HuH-7 (cell line): Measurements from ENCODE around the gene GHRHR.

Source experiments
- DNase-seq: peaks from one replicate; pipeline ENCODE4 v3.0.0; 2011; ENCODE audit warnings: low spot score

The GHRHR gene

GRCh38 chr7:30963842-30964241, at the start of gene GHRHR:
Gene GHRHR (plus strand): TSS chr7:30963953. CDS start chr7:30964069, 116 bp downstream.
- DNase-seq = no peak

- no peak for DNase-seq
These were observed 49.2 kb upstream of the GHRHR start for GRCh38 chr7:30914596-30914995.

GRCh38 chr7:30915005-30915601, 48.6 kb upstream of the GHRHR start:
- no peak for DNase-seq

DNA sequence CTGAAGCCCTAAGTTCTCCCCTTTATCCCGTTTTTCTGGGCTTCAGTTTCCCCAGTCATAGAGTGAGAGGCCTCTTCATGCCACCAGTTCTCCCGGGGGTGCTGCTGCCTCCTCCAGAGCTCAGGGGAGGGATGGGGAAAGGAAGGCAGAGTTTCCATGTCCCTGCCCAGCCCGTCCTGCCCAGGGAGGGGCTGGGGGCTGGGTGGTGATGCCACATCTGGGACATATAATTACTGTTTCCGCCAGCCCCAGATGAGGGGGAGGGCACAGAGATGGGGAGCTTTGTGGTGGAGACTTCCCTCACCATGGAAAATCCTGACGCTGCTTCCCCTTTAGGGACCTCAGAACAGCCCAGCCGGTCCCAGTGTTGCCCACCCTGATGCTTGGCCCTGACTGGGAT, 48.0 kb upstream of the GHRHR start:
- no peak for DNase-seq

DNA sequence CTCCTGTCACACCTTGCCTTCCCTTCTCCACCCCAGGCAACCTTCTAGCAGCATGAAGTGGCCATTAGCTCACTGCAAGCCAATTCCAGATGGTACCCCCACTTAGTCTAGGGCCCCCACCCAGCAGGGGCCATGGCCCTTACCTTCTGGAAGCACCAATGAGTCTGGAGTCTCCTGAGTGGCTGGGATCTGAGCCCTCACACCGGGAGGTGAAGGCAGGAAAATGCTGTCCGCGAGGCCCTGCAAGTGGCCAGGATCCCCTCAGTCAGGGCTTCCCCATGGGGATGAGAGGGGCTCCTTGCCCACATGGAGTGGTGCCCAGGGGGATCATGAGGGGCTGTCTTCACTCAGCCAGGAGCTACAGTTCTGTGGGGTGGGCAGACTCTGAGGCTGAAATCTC, 47.5 kb upstream of the GHRHR start:
- DNase-seq = no peak

DNA sequence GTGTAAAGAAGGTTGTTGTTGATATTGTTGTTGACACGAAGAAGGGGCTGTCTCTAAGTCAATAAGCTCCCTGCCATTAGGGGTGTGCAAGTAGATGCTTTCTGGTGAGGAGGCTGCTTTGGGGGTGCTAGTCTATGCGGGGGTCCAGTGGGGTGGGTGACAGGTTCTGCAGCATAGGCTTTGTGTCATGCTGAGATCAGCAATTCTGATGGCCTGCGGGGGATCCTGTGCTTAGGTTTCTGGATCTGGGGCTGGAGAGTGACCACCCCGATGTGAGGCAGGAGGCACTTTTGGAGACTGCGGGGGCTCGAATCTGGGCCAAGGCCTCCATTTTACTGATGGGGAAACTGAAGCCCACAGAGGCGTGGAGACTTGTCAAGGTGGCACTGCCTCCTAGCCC, 47.0 kb upstream of the GHRHR start:
- DNase-seq = no peak

- no peak for DNase-seq
These were observed 46.4 kb upstream of the GHRHR start for GRCh38 chr7:30917216-30917893.

DNA sequence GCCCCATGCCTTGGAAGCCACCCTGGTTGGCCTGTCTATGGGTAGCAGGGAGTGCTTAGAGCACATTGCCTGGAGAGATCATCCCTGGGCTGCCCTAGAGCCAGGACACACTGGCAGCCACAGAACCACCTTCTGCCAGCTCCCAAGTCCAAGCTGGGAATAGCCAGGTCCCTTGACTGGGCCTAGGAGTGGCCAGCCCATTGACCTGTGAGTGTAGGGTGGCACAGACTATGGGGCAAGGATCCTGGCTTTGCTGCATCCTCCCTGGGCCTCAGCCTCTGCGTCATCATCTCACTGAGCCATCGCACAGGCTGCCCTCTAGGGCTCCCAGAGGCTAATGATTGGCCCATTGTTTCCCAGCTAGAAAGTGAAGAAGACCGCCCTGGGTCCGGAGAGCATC, 45.1 kb upstream of the GHRHR start:
- DNase-seq = no peak

- DNase-seq = no peak
These were observed 43.7 kb upstream of the GHRHR start for GRCh38 chr7:30920021-30920583.

DNA sequence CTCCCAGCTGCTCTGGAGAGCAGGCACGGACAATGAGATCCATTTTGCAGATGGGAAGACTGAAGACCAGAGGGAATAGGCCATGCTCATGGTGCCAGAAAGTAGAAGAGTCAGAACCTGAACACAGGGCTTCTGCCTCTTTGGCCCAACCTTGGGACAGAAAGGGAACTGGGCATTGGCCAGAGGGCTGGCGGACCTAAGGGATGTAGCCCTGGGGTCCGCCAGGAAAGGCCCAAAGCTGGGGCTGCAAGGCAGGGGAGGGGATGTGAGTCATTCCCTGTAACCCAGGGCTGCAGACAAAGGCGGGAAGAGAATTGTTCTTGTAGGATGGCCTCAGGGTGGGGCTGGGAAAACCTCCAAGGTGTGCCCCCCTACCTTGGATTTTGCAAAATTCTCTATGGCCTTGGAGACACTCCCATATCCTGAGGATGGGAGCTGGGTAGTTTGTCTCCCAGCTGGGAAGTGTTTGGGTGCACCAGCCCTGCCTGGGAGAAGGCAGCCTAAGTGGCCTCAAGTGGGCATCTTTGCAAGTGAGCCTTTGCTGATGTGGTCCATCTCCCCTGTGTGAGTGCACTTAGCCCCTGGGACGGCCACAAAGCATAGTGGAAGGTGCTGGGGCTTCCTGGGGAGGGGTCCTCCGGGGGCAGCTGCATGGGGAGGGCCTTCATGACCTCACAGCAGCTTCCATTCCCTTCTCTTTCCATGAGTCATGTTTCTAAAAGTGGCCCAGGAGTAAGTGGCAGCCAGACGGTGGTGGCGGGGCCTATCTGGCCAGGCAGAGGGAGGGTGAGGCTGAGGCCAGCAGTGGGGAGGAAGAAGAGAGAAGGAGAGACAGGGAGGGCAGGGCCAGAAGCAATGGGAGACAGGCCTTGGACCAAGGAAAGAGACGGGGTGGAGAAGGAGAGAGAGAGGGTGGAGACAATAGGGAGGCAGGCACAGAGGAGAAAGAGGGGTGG, 42.9 kb upstream of the GHRHR start:
- no peak for DNase-seq

DNA sequence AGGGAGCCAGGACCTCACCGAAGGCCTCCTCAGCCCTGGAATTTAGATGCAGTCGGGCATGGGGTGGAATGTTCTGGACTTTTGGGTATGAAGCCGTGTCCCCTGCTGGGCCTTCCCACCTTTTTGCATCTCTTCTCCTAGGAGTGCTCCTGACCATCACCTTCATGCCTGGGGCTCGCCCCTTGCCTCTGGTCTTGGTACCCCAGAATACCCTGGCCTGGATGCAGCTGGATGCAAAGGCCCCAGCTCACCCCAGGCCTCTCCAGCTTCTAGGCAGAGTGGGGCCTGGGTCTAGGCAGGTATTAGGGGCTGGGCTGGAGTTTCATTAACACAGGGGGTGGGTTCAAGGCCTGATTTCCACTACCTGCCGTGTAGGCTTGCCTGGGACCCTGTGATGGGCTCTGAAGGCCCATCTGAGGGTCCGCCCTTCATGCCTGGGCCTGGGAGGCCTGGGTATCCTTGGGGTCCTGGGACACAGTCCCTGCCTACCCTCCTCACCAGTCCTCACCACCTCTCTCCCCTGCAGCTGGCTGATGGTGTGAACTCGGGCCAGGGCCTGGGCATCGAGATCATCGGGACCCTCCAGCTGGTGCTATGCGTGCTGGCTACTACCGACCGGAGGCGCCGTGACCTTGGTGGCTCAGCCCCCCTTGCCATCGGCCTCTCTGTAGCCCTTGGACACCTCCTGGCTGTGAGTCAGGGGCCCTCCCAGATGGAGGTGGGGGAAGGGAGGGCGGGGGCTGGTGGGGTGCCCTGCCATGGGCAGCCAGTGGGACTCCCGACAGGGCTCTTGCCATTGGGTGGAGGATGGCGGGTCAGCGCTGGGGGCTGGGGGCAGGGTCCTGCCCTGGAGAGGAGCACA, 42.0 kb upstream of the GHRHR start:
- no peak for DNase-seq

DNA sequence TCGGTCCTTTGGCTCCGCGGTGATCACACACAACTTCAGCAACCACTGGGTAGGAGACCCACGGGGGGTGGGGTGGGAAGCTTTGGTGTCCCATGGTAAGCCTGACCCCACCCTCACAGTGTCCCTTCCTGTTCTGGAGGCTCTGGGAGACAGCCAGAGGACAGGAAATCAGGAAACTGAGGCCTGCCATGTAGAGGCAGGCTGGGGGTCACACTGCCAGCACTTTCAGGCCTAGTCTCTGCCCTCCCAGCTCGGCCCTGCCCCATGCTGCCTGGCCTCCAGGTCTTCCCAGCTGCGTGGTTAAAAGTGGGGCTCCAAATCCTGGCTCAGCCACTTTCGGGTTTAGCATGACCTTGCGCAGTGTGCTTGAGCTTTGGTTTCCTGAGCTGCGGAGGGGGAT, 41.2 kb upstream of the GHRHR start:
- DNase-seq = no peak

- DNase-seq = no peak
These were observed 40.6 kb upstream of the GHRHR start for GRCh38 chr7:30923009-30923773.

GRCh38 chr7:30923774-30924413, 39.9 kb upstream of the GHRHR start:
- no peak for DNase-seq

- DNase-seq = no peak
These were observed 39.1 kb upstream of the GHRHR start for GRCh38 chr7:30924624-30925023.

DNA sequence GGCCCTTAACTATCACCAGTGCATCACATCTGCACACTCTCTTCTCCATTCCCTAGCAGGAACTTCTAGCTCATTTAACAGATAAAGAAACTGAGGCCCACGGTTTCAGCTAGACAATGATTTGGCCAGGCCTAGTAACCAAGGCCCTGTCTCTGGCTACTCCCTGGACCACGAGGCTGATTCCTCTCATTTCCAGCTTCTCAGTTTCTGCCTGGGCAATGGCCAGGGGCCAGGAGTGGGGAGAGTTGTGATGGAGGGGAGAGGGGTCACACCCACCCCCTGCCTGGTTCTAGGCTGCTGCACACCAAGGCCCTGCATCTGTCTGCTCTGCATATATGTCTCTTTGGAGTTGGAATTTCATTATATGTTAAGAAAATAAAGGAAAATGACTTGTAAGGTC, 38.6 kb upstream of the GHRHR start:
- DNase-seq = no peak

DNA sequence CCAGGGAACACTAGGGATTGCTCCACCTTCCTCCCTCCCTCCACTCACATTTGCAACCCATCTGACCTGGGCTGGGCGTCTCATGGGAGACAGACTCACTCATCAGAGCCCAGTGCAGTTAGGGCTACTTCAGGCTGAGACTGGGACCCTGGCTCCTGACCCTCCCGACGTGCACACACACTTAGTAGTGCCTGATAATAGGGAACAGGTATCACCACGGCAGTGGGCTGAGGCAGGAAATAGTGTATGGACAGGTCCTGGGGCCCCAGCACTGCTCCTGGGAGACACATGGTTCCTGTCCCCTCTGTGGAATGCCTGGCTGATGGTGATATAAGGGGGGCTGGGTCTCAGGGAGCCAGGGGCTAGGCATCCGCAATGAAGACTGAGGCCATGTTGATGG, 37.8 kb upstream of the GHRHR start:
- DNase-seq = no peak

DNA sequence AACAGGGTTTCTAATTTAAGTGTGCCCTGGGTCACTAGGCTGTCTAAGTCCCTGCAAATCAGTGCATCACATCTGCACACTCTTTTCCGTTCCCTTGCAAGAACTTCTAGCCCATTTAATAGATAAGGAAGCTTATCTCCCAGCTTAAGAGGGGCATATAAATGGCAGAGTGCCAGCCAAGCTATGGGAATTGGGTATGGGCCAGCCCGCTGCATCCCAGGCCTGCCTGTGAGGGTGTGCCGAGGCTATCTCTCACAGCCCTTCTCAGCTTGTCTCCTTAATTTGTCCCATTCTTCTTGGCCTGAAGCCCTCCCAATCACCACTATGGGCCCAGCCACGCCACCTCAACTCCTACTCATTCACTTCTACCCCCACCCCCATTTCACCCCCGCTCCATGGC, 37.4 kb upstream of the GHRHR start:
- DNase-seq = no peak

DNA sequence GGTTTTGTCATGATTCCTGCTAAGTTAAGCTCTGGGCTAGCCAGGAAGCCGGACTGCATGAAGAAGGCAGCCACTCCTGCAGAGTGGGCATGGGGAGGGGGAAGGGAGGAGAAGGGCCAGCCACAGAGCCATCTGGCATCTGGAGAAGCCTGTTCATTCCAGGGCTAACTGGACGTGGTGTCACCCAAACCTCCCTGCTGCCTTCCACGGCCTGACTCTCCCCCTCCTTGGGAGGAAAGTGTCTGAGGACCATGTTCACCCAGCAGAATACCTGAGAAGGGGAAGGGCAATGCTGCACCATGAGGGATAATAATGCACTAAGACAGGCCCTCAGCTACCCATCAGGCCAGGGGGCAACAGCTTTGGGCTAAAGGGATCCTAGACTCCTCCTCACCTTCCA, 36.7 kb upstream of the GHRHR start:
- no peak for DNase-seq

DNA sequence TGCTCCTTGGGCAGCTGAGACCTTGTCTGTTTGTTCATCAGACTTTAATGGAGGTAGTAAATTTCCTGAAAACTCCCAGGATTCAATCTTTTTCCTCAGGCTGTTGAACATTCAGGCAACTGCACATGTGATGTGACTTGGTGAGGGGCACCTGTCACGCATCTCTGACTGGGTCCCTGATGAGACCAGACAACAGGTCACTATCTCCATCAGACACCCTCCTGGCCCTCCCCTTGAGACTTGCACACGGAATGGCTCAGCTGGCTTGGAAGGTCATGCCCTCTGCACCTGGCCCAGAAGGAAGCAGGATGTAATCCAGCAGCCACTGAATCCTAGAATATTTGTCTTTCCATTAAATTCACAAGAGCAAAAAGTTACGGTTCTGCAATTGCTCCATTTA, 36.2 kb upstream of the GHRHR start:
- no peak for DNase-seq
